H1 (cell line): ENCODE measurements around the gene SLC35F1. TPM values are rescaled to one million over a fixed set of nuclear protein-coding genes. Genes with fewer than 3 reads are reported as not detected.

Experiments
- BCL11A ChIP-seq, 2 experiments: IDR thresholded peaks; one replicate each; pipeline ENCODE4 v1.6.1; 2011; ENCODE audit warnings: low read depth in 2 of 2, low read length in 2 of 2, mild to moderate bottlenecking in 2 of 2
- BRCA1 ChIP-seq: IDR thresholded peaks from 2 replicates; pipeline ENCODE4 v1.6.1; 2012; ENCODE audit warnings: low read depth, low read length, improper control_type of control experiment
- CBX5 ChIP-seq: fragments of 300-800, 300-1000 bp; sonication (generic); IDR thresholded peaks from 2 replicates; pipeline ENCODE4 v1.7.1; 2016; ENCODE audit warnings: antibody characterized with exemption, low read length, low read depth
- CBX8 ChIP-seq: fragments of 300-800, 300-1000 bp; sonication (generic); IDR thresholded peaks from 2 replicates; pipeline ENCODE4 v1.7.1; 2016; ENCODE audit warnings: low read depth, low read length, borderline replicate concordance
- CHD1 ChIP-seq: IDR thresholded peaks from 2 replicates; pipeline ENCODE4 v1.6.1; 2012; ENCODE audit warnings: low read depth, low read length, improper control_type of control experiment
- JUN ChIP-seq: IDR thresholded peaks from 2 replicates; pipeline ENCODE4 v1.6.1; 2011; ENCODE audit warnings: low read depth, mild to moderate bottlenecking, improper control_type of control experiment, low read length
- KDM5A ChIP-seq: fragments of 200-600 bp; IDR thresholded peaks from 2 replicates; pipeline ENCODE4 v1.7.1; 2012; ENCODE audit warnings: mild to moderate bottlenecking, low read length, inconsistent platforms, mixed read lengths
- NRF1 ChIP-seq: IDR thresholded peaks from 2 replicates; pipeline ENCODE4 v1.6.1; 2011; ENCODE audit warnings: mild to moderate bottlenecking, low read depth, low read length, improper control_type of control experiment
- TBP ChIP-seq: IDR thresholded peaks from 2 replicates; pipeline ENCODE4 v1.6.1; 2011; ENCODE audit warnings: low read depth, low read length, improper control_type of control experiment
- polyA plus RNA-seq, 7 experiments: library from polyadenylated mRNA; depleted of rRNA in 3 of 7; stranded (reverse) in 5 of 7; unstranded in 2 of 7; fragments of >200 nt in 5 of 7; fragments of 200-250 nt in 2 of 7; gene quantifications; 1 replicate in 5 of 7; 2 replicates in 1 of 7; 4 replicates in 1 of 7; pipeline versions ENCODE4 v1.2.1 to v1.2.3, GENCODE V29; 2011 to 2013; ENCODE audit warnings: missing spikeins in 2 of 7, mixed read lengths in 2 of 7
- total RNA-seq: library from RNA; stranded (reverse); fragmentation: NEBNext Ultra II Directional; extraction: Animal tissue kit (Norgen Biotek cat#: 25700); gene quantifications from 2 replicates; pipeline ENCODE4 v1.2.1, GENCODE V29; 2021
- TF ChIP-seq, protein P1 (sequence below): fragments of 300-600 bp; sonication (generic); IDR thresholded peaks from 2 replicates; pipeline ENCODE4 v1.7.1; 2012; ENCODE audit warnings: low read length, moderate library complexity, mild to moderate bottlenecking, inconsistent platforms; ENCODE audit not compliant: insufficient replicate concordance
- TF ChIP-seq, protein P2 (sequence below): IDR thresholded peaks from 2 replicates; pipeline ENCODE4 v1.6.1; 2012; ENCODE audit warnings: low read length, inconsistent platforms

SLC35F1 gene
- total and polyA plus RNA-seq, 2 of the 8 experiments (the other 6 are each of a cell fraction or from before 2014, with no cell fraction given) = 7.0 to 10.0 TPM

DNA sequence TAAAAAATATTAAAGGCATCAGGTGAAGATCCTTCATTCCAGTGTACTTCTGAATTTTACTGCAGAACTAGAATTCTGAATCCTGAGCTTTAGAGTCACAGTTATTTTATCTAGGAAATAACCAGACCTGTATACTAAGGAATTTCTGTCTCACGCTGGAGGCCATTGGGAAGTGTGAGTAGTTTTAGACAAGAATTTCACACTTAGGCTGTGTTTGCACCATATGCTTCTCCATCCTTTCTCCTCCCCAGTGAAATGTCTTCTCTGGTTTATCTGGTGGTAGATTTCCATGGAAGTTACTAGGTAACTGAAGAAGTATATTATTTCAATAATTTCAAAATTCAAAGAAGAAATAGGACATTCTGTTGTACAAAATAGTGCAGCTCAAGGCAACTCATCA is 83.1 kb downstream of the SLC35F1 start (continued):
- TF ChIP-seq, protein P1, sequence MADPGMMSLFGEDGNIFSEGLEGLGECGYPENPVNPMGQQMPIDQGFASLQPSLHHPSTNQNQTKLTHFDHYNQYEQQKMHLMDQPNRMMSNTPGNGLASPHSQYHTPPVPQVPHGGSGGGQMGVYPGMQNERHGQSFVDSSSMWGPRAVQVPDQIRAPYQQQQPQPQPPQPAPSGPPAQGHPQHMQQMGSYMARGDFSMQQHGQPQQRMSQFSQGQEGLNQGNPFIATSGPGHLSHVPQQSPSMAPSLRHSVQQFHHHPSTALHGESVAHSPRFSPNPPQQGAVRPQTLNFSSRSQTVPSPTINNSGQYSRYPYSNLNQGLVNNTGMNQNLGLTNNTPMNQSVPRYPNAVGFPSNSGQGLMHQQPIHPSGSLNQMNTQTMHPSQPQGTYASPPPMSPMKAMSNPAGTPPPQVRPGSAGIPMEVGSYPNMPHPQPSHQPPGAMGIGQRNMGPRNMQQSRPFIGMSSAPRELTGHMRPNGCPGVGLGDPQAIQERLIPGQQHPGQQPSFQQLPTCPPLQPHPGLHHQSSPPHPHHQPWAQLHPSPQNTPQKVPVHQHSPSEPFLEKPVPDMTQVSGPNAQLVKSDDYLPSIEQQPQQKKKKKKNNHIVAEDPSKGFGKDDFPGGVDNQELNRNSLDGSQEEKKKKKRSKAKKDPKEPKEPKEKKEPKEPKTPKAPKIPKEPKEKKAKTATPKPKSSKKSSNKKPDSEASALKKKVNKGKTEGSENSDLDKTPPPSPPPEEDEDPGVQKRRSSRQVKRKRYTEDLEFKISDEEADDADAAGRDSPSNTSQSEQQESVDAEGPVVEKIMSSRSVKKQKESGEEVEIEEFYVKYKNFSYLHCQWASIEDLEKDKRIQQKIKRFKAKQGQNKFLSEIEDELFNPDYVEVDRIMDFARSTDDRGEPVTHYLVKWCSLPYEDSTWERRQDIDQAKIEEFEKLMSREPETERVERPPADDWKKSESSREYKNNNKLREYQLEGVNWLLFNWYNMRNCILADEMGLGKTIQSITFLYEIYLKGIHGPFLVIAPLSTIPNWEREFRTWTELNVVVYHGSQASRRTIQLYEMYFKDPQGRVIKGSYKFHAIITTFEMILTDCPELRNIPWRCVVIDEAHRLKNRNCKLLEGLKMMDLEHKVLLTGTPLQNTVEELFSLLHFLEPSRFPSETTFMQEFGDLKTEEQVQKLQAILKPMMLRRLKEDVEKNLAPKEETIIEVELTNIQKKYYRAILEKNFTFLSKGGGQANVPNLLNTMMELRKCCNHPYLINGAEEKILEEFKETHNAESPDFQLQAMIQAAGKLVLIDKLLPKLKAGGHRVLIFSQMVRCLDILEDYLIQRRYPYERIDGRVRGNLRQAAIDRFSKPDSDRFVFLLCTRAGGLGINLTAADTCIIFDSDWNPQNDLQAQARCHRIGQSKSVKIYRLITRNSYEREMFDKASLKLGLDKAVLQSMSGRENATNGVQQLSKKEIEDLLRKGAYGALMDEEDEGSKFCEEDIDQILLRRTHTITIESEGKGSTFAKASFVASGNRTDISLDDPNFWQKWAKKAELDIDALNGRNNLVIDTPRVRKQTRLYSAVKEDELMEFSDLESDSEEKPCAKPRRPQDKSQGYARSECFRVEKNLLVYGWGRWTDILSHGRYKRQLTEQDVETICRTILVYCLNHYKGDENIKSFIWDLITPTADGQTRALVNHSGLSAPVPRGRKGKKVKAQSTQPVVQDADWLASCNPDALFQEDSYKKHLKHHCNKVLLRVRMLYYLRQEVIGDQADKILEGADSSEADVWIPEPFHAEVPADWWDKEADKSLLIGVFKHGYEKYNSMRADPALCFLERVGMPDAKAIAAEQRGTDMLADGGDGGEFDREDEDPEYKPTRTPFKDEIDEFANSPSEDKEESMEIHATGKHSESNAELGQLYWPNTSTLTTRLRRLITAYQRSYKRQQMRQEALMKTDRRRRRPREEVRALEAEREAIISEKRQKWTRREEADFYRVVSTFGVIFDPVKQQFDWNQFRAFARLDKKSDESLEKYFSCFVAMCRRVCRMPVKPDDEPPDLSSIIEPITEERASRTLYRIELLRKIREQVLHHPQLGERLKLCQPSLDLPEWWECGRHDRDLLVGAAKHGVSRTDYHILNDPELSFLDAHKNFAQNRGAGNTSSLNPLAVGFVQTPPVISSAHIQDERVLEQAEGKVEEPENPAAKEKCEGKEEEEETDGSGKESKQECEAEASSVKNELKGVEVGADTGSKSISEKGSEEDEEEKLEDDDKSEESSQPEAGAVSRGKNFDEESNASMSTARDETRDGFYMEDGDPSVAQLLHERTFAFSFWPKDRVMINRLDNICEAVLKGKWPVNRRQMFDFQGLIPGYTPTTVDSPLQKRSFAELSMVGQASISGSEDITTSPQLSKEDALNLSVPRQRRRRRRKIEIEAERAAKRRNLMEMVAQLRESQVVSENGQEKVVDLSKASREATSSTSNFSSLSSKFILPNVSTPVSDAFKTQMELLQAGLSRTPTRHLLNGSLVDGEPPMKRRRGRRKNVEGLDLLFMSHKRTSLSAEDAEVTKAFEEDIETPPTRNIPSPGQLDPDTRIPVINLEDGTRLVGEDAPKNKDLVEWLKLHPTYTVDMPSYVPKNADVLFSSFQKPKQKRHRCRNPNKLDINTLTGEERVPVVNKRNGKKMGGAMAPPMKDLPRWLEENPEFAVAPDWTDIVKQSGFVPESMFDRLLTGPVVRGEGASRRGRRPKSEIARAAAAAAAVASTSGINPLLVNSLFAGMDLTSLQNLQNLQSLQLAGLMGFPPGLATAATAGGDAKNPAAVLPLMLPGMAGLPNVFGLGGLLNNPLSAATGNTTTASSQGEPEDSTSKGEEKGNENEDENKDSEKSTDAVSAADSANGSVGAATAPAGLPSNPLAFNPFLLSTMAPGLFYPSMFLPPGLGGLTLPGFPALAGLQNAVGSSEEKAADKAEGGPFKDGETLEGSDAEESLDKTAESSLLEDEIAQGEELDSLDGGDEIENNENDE = no peak
- TF ChIP-seq TBP (no peak), CHD1 (no peak), BCL11A (IDR thresholded peaks at IDR 0.05; ENCODE audit: low read depth in 2 of 2, low read length in 2 of 2) (no peak), CBX5 (no peak), KDM5A (no peak), JUN (no peak), BRCA1 (no peak), CBX8 (no peak), NRF1 (no peak)
- TF ChIP-seq, protein P2, sequence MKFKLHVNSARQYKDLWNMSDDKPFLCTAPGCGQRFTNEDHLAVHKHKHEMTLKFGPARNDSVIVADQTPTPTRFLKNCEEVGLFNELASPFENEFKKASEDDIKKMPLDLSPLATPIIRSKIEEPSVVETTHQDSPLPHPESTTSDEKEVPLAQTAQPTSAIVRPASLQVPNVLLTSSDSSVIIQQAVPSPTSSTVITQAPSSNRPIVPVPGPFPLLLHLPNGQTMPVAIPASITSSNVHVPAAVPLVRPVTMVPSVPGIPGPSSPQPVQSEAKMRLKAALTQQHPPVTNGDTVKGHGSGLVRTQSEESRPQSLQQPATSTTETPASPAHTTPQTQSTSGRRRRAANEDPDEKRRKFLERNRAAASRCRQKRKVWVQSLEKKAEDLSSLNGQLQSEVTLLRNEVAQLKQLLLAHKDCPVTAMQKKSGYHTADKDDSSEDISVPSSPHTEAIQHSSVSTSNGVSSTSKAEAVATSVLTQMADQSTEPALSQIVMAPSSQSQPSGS = no peak
